ENCODE data around the gene RYR1. TPM values are rescaled to one million over a fixed set of nuclear protein-coding genes. Genes with fewer than 3 reads are reported as not detected.

The RYR1 gene
- total RNA-seq, 1 experiment from 2014 or later = 34.2 TPM

- Histone ChIP-seq H3K4me3 (ENCODE audit: low read depth in 2 of 2, low read length in 2 of 2) (no peak overlapping the region), H3K27me3 (ENCODE audit: control insufficient read depth, insufficient read depth, low read length) (no peaks in the 10 kb centered on the region), H3K4me1 (ENCODE audit: control insufficient read depth, insufficient read depth, low read length) (no peaks in the 10 kb centered on the region), H3K27ac (ENCODE audit: low read length) (no peak overlapping the region), H3K36me3 (ENCODE audit: control insufficient read depth, insufficient read depth, low read length) (no peaks in the 10 kb centered on the region), H3K9me3 (ENCODE audit: control insufficient read depth, insufficient read depth, low read depth, low read length) (no peaks in the 10 kb centered on the region)
- no peak for DNase-seq (ENCODE audit: low read depth, low spot score)
- CTCF ChIA-PET = no interaction called here
- TF ChIP-seq POLR2AphosphoS5 (IDR thresholded peaks at IDR 0.05; ENCODE audit: low read depth, low read length) (no peak), CTCF (IDR thresholded peaks at IDR 0.05) (no peak), SIN3A (IDR thresholded peaks at IDR 0.05; ENCODE audit: borderline replicate concordance, insufficient read depth, low read depth, low read length) (no peak), TCF7L2 (IDR thresholded peaks at IDR 0.05; ENCODE audit: low read depth, low read length) (no peak)
- TF ChIP-seq, protein P1, sequence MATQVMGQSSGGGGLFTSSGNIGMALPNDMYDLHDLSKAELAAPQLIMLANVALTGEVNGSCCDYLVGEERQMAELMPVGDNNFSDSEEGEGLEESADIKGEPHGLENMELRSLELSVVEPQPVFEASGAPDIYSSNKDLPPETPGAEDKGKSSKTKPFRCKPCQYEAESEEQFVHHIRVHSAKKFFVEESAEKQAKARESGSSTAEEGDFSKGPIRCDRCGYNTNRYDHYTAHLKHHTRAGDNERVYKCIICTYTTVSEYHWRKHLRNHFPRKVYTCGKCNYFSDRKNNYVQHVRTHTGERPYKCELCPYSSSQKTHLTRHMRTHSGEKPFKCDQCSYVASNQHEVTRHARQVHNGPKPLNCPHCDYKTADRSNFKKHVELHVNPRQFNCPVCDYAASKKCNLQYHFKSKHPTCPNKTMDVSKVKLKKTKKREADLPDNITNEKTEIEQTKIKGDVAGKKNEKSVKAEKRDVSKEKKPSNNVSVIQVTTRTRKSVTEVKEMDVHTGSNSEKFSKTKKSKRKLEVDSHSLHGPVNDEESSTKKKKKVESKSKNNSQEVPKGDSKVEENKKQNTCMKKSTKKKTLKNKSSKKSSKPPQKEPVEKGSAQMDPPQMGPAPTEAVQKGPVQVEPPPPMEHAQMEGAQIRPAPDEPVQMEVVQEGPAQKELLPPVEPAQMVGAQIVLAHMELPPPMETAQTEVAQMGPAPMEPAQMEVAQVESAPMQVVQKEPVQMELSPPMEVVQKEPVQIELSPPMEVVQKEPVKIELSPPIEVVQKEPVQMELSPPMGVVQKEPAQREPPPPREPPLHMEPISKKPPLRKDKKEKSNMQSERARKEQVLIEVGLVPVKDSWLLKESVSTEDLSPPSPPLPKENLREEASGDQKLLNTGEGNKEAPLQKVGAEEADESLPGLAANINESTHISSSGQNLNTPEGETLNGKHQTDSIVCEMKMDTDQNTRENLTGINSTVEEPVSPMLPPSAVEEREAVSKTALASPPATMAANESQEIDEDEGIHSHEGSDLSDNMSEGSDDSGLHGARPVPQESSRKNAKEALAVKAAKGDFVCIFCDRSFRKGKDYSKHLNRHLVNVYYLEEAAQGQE (IDR thresholded peaks at IDR 0.05; ENCODE audit: insufficient read depth in 1 of 2, low read depth in 2 of 2, low read length in 1 of 2) = no peak
- intact Hi-C loops (cut with micrococcal nuclease; ENCODE audit: unreplicated experiment) (no loop called here), in situ Hi-C loops (cut with HindIII; ENCODE audit: low pct_unique_long_range_greater_than_20kb, low sequenced_read_pairs) (no loop called here)
- POLR2A ChIA-PET = interaction anchor here (0.6 kb wide), 1 partner anchor 24 kb away, joined by 13 read pairs; no protein-coding TSS in a partner anchor
- no peak for ATAC-seq
- BruUV-seq (replicated peaks) = no TSS peak
These were observed 24.4 kb downstream of the RYR1 start for GRCh38 chr19:38457690-38458405.

GRCh38 chr19:38458991-38459390, 25.5 kb downstream of the RYR1 start:
- in situ Hi-C loops (cut with HindIII; ENCODE audit: low pct_unique_long_range_greater_than_20kb, low sequenced_read_pairs) = no loop called here

More at GRCh38 chr19:38458991-38459390, 25.5 kb downstream of the RYR1 start:
- ChIA-PET POLR2A (no interaction called here), CTCF (no interaction called here)
- no peak for DNase-seq (ENCODE audit: low read depth, low spot score)
- Histone ChIP-seq H3K9me3 (ENCODE audit: control insufficient read depth, insufficient read depth, low read depth, low read length) (no peaks in the 10 kb centered on the region), H3K36me3 (ENCODE audit: control insufficient read depth, insufficient read depth, low read length) (no peaks in the 10 kb centered on the region), H3K27me3 (ENCODE audit: control insufficient read depth, insufficient read depth, low read length) (no peaks in the 10 kb centered on the region), H3K4me3 (ENCODE audit: low read depth in 2 of 2, low read length in 2 of 2) (no peak overlapping the region), H3K27ac (ENCODE audit: low read length) (no peak overlapping the region), H3K4me1 (ENCODE audit: control insufficient read depth, insufficient read depth, low read length) (no peaks in the 10 kb centered on the region)
- TF ChIP-seq POLR2AphosphoS5 (IDR thresholded peaks at IDR 0.05; ENCODE audit: low read depth, low read length) (no peak), CTCF (IDR thresholded peaks at IDR 0.05) (no peak), SIN3A (IDR thresholded peaks at IDR 0.05; ENCODE audit: borderline replicate concordance, insufficient read depth, low read depth, low read length) (no peak), TCF7L2 (IDR thresholded peaks at IDR 0.05; ENCODE audit: low read depth, low read length) (no peak)
- TF ChIP-seq, protein P1 (IDR thresholded peaks at IDR 0.05; ENCODE audit: insufficient read depth in 1 of 2, low read depth in 2 of 2, low read length in 1 of 2) = no peak
- intact Hi-C loops (cut with micrococcal nuclease; ENCODE audit: unreplicated experiment) = no loop called here
- no TSS peak for BruUV-seq (replicated peaks)
- ATAC-seq = no peak
